ENCODE data around the gene ARID3A.
A peak's percentile ranks its signal among the peaks of the same experiment; 100 is the strongest.
"Not testable (repeated sequence)": the region's sequence is repeated elsewhere in the genome, so short reads cannot be mapped to it uniquely, and the experiment has no call there.

The ARID3A gene, protein sequence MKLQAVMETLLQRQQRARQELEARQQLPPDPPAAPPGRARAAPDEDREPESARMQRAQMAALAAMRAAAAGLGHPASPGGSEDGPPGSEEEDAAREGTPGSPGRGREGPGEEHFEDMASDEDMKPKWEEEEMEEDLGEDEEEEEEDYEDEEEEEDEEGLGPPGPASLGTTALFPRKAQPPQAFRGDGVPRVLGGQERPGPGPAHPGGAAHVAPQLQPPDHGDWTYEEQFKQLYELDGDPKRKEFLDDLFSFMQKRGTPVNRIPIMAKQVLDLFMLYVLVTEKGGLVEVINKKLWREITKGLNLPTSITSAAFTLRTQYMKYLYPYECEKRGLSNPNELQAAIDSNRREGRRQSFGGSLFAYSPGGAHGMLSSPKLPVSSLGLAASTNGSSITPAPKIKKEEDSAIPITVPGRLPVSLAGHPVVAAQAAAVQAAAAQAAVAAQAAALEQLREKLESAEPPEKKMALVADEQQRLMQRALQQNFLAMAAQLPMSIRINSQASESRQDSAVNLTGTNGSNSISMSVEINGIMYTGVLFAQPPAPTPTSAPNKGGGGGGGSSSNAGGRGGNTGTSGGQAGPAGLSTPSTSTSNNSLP

DNA sequence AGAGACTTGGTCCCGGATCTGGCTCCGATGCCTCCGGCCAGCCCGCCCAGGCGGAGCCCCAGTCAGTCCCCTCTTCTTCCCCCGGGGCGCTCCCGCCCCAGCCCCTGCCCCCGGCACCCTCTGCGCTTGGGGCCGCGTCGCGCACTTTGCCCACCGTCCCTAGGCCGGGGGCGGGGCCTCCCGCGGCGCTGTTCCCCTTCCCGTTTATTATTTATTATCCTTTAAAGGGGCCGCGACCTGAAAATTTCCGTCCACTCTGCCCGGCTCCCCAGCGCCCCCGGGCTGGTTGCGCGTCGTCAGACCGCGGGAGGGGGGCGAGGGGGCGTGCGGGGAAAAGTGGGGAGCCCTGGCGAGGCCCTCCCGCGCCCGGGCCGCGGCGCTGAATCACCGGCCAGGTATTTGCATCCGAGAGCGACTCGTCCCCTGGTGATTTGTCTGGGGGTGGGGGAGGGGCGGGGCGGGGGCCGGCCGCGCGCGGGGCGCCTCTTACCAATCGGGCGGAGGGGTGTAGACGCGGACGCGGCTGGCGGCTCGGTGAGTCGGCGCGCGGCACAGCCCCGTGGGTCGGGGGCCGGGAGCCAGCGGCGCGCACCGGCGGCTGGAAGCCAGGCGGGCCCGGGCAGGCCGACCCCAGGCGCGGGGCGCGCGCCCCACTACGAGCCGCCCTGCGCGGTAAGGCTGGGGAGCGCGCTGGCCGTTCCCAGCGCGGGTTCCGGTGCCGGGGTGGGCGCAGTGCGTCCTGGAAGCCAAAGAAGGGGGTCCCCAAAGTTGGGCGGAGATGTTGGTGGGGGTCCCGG is at the start of gene ARID3A:
ARID3A (plus strand) TSS at position 510 of the 797 bp plus-strand sequence. CDS start 3,494 bp downstream, outside the sequence.
- DNase-seq, result peak; percentile 63

DNA sequence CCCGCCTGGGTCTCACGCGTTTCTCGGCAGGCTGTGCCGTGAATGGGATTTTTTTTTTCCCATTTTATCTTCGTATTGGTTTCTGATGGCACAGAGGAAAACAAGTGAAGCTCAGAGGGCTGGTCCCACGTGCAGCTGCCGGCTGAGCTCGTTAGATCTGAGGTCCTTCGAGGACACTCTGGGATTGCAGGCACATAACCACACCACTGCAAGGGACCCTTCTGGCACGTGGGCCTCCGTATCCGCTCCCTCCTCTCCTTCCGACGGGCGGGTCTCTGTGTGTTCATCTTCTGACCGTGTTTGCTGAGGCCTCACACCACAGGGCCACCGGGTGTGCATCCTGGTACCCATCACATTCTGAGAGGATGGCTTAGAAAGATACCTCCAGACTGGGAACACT is 49.7 kb upstream of the ARID3A start:
- no peak for DNase-seq

DNA sequence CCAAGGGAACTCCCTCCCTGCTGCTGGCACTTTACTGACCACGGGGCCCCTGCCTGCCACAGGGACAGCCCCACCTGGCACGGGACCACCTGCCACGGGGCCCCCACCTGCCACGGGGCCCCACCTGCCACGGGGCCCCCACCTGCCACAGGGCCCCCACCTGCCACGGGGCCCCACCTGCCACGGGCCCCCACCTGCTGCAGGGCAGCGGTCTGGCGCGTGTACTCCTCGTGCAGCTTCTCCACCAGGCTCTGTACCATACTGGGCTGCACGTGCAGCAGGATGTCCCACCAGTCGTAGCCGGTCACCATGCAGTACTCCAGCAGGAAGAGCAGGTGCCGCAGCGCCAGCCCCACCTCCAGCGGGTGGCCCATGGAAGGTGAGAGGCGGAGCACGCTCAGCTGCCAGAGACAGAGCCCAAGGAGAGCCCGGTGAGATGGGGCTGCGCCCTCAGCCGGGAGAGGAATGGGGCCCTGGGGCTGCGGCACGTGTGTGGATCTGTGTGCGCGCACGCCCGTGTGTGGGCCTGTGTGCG is 49.0 kb upstream of the ARID3A start:
- no peak for DNase-seq

GRCh38 chr19:877992-878660 is 47.7 kb upstream of the ARID3A start:
- DNase-seq, result not testable (repeated sequence)

DNA sequence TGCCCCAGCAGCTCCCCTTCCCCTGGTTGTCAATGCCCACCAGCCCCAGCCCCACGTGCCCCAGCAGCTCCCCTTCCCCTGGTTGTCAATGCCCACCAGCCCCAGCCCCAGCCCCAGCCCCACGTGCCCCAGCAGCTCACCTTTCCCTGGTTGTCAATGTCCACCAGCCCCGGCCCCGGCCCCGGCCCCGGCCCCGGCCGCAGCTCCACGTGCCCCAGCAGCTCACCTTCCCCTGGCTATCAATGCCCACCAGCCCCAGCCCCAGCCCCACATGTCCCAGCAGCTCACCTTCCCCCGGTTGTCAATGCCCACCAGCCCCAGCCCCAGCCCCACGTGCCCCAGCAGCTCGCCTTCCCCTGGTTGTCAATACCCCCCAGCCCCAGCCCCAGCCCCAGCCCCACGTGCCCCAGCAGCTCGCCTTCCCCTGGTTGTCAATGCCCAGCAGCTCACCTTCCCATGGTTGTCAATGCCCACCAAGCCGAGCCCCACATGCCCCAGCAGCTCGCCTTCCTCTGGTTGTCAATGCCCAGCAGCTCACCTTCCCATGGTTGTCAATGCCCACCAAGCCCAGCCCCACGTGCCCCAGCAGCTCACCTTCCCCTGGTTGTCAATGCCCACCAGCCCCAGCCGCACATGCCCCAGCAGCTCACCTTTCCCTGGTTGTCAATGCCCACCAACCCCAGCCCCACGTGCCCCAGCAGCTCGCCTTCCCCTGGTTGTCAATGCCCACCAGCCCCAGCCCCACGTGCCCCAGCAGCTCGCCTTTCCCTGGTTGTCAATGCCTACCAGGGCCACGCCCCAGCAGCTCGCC is 46.9 kb upstream of the ARID3A start:
- DNase-seq, result not testable (repeated sequence)

GRCh38 chr19:879711-880438 is 46.0 kb upstream of the ARID3A start:
- no peak for DNase-seq

- no peak for DNase-seq
These were observed 44.3 kb upstream of the ARID3A start for GRCh38 chr19:881385-882071.

GRCh38 chr19:882871-883497 is 42.9 kb upstream of the ARID3A start:
- no peak for DNase-seq

DNA sequence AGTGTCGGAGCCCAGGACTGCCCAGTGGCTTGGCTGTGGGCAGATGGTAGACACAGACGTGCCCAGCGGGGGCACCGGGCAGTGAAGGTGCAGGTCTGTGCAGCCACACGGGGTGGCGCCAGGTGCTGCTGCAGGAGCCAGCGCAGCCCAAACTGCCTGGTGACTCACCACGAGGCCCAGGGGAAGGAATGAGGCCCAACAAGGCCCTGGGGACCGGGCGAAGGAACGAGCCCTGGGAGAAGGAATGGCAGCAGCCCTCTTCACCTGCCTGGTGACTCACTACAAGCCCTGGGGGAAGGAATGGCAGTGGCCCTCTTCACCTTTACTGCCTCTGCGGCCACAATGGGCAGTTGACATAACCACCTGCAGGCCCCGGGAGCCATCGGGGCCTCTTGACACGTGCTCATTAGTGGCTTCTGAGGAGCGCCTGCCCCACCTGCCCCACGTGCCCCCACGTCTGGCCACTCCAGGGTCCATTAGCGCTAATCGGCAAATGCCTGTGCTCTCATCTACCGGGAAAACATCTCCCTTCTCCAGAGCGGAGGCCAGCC is 42.1 kb upstream of the ARID3A start:
- DNase-seq, result no peak

DNA sequence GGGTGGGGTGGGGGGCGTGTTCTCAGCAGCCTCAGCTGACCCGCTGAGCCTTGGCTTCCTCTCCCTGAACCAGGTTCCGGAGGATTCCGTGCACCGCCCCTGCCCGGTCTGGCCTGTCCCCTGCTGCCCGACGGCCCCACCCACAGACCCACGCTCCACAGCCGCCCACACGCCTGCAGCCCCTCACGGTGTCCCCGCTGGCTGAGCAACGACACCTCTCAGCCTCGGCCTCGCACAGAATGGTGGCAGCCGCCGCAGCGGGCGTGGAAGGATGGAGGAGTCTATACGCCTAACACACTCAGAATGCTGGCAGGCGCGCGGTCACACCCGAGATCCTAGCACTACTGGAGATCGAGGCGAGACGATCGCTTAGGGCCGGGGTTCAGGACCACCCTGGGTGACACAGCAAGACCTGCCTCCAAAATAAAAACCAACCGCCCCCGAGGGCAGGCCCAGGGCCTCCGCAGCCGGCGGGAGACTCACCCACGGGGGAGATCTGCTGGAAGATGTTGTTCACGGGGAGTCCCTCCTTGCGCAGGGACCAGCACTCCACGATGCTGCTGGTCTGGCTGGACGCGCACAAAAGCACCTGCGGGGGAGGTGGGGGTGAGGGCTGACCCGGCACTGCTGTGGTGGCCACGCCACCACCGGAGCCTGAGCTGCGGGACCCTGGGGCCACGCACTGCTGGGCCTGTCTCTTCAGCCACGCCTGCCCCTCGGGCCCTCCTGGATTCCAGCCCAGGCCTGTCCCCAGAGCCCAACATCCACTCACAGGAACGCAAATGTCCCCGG is 41.2 kb upstream of the ARID3A start:
- no peak for DNase-seq

DNA sequence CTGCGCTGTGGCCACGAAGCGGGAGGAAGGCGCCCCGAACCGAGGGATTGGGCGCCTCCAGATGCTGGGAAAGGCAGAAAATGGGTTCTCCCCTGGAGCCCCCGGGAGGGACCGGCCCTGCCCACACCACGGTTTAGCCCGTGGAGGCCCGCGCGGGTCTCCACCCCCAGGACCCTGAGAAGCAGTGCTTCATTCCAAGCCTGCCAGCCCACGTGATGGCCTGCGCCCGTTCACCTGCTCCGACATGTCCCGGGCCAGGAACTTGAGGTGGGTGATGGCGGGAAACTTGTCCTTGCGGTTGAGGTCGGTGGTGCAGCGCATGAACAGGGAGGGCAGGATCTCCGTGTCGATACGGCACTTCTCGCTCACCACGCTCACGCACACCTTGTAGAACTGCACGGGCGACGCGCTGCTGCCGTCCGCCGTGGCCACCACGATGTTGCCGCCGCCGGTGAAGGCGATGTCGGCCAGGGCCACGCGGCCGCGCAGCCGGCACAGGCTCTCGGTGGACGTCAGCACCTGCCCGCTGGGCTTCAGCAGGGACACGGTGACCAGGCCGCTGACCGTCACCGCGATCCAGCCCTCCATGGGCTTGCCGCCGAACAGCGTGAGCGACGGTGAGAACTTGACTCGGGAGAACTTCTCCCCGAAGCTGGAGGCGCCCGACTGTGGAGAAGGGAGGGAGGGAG is 40.2 kb upstream of the ARID3A start:
- no peak for DNase-seq

GRCh38 chr19:887072-887471 is 38.8 kb upstream of the ARID3A start:
- no peak for DNase-seq

- no peak for DNase-seq
These were observed 38.2 kb upstream of the ARID3A start for GRCh38 chr19:887599-887998.

- DNase-seq, result no peak
These were observed 37.1 kb upstream of the ARID3A start for GRCh38 chr19:888581-889385.

DNA sequence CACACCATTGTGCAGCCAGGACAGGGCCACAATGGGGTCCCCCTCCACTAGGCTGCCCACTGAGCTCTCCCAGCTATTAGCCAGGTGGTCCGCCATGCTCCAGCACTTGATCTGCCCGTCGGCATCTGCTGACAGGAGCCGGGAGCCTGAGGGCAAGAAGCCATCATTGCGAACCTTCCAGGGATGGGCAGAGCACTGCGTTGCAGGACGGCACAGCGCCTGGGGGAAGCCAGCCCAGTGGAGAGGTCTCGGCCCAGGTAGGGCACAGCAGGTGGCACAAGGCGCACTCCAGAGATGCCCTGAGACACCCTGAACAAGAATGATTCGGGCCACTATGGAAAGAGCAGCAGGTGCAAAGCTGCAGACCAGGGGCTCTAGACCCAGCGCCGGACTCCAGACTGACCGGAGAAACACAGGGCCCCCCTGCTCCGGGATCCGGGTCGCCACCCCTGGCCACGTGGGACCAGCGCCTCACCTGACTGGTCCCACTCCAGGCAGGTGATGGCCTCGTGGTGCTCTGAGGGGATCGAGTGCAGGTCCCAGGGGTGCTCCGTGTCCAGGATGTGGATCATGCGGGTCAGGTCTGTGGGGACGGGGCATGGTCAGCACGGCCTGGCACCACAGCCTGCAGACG is 36.1 kb upstream of the ARID3A start:
- no peak for DNase-seq

DNA sequence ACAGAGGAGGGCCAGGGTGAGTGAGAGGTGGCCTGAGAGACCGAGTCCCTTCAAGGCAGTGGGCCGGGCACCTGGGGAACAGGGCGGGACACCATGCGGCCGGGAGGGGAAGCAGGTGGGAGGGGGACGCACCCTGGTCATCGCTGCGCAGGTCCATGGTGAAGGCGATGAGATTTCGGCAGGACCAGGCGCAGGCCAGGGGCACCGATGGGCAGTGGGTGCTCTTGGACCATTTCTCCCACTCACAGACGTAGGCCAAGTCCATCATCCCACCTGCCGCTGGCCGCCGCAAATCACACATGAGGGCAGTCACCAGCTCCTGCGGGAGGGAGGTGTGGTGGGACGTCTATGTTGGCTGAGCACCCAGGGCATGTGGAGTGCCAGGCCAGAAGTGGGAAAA is 35.0 kb upstream of the ARID3A start:
- DNase-seq, result no peak
